ENCODE data around the gene MAP3K9.
A peak's percentile ranks its signal among the peaks of the same experiment; 100 is the strongest.

MAP3K9 gene

DNA sequence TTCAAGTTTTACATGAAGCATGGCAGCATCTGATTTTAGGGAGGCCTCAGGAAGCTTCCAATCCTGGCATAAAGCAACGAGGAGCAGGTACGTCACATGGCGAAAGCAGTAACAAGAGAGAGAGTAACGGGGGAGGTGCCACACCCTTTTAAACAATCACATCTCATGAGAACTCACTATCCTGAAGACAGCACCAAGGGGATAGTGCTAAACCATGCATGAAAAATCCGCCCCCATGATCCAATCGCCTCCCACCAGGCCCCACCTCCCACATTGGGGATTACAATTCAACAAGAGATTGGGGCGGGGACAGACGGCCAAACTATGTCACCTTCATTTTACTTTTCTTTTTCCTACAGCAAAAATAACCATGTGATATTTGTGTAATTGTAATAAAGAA lies 7.2 kb upstream of the MAP3K9 start:
- no peak for DNase-seq

- DNase-seq = no peak
These were observed 5.2 kb upstream of the MAP3K9 start for GRCh38 chr14:70814466-70814865.

DNA sequence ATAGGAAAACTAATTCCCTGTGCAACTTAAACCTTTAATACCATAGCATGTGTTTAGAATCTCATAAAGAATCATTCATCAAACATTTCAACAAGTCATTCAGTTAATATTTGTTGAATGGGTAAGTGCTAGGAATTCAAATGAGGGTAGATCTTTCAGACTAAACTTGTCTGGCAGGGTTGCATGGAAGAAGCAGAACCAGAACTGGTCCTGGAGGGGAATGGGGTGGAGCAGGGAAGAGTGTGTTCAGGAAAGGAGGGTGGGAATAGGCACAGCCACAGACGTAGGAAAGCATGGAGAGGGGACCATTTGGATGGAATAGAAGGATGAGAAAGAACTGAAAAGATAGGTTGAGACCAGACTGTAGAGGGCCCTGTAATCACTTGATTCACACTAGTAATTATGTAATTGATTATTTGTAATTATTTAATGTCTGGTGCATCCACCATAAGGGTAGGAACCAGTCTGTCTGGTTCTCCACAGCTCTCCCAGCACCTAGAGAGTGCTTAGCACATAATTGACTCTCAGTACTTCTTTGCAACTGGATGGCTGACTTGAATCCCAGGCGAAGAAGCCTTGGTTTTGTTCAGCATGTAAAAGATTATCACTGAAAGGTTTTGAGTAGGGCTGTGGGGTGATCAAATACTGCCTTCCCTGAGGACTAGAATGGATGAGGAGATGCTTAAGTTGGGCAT lies 3.0 kb upstream of the MAP3K9 start:
- no peak for DNase-seq

DNA sequence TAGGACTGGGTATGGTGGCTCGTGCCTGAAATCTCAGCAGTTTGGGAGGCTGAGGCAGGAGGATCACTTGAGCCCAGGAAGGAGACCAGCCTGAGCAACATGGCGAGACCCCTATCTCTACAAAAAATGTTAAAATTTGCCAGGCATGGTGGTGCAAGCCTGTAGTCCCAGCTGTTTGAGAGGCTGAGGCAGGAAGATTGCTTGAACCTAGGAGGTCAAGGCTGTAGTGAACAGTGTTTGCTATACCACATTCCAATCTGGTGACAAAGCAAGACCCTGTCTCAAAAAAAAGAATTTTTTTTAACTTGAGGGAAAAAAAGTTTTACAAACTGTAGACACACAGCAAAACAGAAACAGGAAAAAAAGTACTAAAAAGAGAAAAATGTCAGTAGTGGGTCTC lies 2.3 kb upstream of the MAP3K9 start:
- no peak for DNase-seq

DNA sequence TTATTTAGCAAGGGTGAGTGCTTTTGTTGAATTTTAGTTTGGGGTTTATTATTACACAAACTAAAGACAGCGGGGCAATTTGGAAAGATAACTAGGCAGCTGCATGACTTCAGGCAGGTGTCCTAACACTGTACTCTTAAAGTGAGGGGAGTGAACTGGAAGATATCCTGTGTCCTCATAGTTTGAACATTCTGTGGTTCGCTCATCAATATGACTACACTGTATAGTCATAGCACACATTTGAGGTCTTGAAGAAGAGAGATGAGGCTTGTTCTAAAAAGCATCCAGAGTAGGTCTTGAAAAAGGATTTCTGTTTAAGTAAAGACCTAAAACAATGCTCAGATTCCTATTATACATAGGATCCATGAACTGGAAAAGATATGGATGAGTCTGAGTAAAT lies 1.7 kb upstream of the MAP3K9 start:
- no peak for DNase-seq

GRCh38 chr14:70810621-70811020 lies 1.3 kb upstream of the MAP3K9 start:
- DNase-seq = no peak

- DNase-seq = peak; percentile 83
These were observed 693 bp downstream of the MAP3K9 start for GRCh38 chr14:70808416-70809224.

GRCh38 chr14:70807898-70808415 lies 1.4 kb downstream of the MAP3K9 start:
- peak; percentile 87 for DNase-seq

DNA sequence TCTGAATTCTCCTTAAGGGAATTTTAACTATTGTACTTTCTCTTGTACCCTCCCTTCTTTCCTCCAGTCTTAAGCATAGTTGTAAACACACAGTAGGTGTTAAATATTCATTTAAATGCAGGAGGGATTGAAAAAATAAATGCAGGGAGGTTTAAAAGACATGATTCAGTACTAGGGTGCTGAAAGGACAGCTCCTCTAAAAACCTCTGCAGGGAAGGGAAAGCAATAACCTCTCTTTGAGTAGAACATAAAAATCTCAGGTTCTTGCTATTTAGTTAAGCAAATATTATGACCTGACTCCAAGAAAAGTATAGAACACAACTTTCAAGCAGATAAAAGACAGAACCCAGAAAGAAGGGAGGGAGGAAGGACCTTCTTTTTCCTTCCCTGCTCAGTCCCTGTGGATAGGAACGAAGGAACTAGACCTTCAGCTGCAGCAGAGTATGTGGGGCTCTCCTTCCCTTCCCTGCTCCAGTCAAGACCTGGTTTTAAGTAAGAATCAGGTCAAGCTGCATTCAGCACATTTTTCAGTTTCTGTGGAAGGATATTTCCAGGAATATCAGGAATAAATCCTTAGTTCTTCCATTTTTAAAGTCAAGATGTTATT lies 4.7 kb downstream of the MAP3K9 start:
- DNase-seq = no peak

DNA sequence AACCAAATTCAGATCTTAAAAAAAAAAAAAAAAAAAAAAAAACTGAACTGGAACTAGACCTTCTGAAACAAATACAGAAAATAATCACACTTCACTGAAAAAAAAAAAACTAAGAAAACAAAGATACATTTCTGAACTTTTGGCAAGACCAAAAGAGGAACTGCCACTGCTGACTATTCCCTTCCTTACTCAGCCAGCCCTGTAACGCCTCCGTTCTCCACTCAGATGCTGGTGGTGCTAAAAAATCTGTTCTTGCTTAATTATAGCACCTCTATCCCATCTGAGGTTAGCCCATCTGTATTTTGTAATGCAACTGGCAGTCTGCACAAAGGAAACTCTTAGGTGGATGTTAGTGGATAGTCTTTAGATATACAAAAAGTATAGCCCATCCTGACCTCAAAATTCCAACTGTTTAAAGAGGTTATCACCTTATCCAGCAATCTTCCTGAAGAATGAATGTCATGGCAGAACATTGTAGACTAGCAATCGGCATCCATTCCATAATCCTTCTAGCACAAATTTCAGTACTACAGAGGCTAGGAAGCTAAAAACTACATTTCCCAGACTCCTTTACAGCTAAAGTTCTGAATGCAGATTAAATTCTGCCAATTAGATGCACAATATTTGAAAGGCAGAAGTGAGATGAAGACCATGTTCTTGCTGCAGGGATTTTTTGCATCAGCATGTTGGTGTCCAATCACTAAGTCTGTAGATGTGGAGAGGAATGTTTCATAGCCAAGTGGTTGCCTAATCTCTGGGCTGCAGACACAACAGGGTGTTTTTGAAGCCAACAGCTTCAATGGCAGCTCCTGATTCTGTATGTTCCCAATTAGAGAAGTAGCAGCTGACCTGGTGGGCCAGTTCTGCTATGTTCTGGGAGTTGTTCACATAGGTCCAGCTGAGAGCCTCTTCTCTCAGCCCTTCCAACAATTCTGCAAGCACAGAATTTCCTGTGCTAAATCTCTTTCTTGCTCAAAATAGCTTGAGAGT lies 5.7 kb downstream of the MAP3K9 start:
- no peak for DNase-seq

DNA sequence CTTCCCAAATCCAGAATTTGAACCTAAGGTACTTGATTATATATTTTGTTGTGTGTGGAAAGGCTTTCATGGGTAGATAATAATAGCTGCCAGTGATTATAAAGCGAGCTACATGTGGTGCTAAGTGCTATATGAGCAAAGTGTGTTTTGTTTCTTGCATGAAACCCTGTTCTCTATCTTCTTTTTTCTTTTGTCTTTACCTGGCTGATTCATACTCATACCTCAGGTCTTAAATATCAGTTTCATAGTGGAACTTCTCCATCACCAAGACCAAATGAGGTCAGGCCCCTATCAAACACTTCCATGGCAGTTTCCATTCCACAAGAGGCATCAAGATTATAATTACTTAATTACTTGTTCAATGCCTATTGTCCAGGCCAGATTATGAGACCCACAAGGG lies 6.9 kb downstream of the MAP3K9 start:
- DNase-seq = no peak

DNA sequence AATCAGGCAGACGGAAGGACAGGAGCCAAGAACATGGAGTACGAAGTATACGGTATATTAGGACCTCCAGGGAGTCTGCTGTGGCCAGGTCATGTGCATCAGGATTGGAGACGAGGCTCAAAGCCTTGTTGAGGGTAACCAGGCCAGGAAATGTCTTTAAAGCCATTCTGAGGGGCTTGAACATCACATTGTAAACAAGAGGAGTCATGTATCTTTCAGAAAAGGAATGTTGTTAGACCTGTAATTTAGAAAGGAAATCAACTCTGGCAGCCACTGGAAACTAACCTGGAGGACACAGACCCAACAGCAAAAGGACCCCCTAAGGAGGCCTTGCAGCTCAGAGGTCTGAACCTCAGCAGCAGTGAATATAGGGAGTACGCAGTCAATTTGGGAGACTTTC lies 7.5 kb downstream of the MAP3K9 start:
- no peak for DNase-seq

- DNase-seq = no peak
These were observed 12.8 kb downstream of the MAP3K9 start for GRCh38 chr14:70796551-70796950.

- DNase-seq = no peak
These were observed 15.0 kb downstream of the MAP3K9 start for GRCh38 chr14:70794294-70794693.

GRCh38 chr14:70793637-70794036 lies 15.7 kb downstream of the MAP3K9 start:
- DNase-seq = no peak

DNA sequence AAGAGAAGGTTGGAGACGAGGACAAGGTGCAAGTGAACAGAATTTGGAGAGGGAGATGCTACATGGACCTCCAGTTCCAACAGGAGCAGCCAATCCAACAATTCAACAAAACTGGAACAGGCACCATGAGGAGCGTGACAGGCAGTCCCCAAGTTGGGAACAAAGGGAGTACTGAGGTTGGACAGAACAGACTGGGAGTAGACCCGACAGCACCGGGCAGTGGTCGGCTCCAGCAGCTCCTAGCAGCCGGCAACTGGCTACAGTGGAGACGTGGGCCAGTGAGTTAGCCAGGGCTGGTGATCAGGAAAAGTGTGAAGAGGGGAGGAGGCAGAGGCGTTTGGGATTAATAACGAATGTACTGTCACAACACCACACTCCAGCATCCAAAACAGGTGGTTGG lies 16.4 kb downstream of the MAP3K9 start:
- no peak for DNase-seq

DNA sequence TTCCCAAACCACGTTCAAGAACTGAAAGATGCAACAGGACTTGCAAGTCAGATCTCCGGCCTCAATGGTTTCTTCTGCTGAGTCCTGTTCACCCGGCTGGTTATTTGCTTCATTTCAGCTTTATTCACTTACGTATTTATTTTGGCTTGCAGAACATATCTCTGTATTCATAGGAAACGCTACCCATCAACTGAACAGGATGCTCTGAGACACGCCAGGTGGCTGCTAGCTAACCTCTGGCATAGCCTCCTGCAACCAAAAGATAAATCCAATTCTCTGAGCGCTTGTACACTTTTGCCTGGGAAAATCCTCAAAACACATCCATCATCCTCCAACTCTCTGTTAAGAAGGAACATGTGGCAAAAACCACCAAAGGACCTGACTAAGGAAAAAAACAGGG lies 17.3 kb downstream of the MAP3K9 start:
- DNase-seq = no peak

DNA sequence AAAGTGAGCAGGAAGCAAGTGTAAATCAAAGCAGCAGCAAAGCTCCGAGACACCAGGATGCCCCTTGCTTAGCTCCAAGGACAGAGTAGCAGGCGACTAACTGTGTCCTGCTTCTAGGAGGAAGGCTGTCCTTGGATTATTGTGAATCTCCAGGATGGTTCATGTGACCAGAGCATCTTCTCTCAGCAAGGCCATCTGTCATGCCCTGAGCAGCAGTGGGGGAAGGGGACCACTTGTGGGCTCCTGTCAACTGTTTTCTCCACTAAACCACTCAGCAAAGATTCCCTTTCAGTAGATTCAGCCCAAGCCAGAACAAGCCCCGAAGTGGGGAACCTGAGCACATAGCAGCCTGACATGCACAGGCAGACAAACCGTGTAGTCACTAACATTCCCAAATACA lies 19.4 kb downstream of the MAP3K9 start:
- no peak for DNase-seq

GRCh38 chr14:70789361-70789760 lies 20.0 kb downstream of the MAP3K9 start:
- DNase-seq = no peak

DNA sequence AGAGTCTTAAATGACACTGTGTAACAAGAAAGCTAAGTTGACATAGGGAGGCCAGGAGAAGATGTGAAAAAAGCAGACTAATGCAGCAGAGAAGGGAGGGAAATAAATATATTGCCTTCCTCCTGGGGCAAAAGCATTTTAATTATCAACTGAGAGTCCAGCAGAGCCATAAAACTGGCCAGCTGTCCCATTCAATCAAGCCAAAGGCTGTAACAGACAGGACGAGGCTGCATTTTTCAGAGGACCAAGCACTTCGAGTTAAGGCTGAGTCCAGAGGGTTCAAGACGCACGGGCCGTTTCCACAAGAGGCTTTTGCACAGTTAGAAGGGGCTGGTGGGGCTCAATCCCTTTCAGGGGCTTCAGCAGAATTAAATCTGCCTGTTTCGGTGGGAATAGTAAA lies 20.4 kb downstream of the MAP3K9 start:
- DNase-seq = no peak

DNA sequence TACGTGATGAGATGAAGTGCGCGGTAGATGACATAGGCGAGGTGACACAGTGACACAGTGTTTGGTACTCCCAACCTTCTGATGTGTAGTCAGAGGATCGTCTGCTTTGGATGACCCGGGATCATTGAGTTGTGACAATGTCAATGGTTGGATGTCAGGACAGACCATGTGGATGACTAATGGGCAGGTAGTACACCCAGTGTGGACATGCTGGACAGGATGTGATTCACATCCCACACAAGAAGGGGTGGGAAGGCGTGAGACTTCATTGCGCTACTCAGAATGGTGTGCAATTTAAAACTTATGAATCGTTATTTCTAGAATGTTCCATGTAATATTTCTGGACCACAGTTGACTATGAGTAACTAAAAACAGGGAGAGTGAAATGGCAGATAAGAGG lies 23.8 kb downstream of the MAP3K9 start:
- no peak for DNase-seq

- no peak for DNase-seq
These were observed 24.4 kb downstream of the MAP3K9 start for GRCh38 chr14:70784886-70785285.

DNA sequence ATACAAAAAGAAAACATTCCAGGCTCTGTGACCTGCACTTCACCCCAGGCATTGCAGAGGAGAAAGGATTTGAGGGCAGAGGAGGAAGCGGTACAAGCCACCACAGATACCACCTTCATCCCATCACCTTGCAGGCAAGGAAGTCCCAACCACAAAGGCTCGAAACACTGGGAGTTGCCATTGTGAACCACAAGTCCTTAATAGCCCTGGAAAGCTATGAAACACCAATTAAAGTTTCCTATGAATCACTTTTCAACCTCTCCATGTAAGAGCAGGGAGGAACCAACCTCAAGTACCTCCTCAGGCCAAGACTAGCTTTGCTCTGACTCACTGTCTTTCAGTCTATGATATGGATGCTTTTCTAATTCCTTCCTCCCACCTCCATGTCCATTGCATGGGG lies 27.0 kb downstream of the MAP3K9 start:
- DNase-seq = no peak
